PC-9 (cell line): ENCODE results near the gene HELZ. TPM values are rescaled to one million over a fixed set of nuclear protein-coding genes. Genes with fewer than 3 reads are reported as not detected.
A peak's percentile ranks its signal among the peaks of the same experiment; 100 is the strongest.

ENCODE experiments used
- BruUV-seq: library from RNA; stranded (reverse); fragments of 400-500 nt; replicated peaks from 2 replicates; lab custom pipeline; 2021; lab: Mats Ljungman, UMichigan
- CTCF ChIA-PET: fragments of 300-600 bp; sonication (Branson Sonifier 250); formaldehyde crosslinking; loops from one replicate; lab custom pipeline; 2022; ENCODE audit warnings: antibody characterized with exemption; lab: Charles Lee
- POLR2A ChIA-PET: fragments of 300-600 bp; sonication (Branson Sonifier 250); formaldehyde crosslinking; loops from one replicate; lab custom pipeline; 2022; ENCODE audit warnings: antibody characterized with exemption; ENCODE audit not compliant: unreplicated experiment; lab: Charles Lee
- DNase-seq, 2 experiments: peaks; one replicate each; pipeline versions ENCODE4 v3.0.0 to v3.0.0-alpha.2; 2015 to 2022; ENCODE audit warnings: mixed read lengths in 1 of 2
- H2AFZ ChIP-seq: fragments of 200-600 bp; sonication (generic); 2 replicates; pipeline ENCODE4 v1.8.1; 2017; ENCODE audit warnings: antibody characterized with exemption
- H3F3A ChIP-seq: fragments of 200-600 bp; sonication (generic); 2 replicates; pipeline ENCODE4 v1.8.1; 2017; ENCODE audit warnings: antibody characterized with exemption, mild to moderate bottlenecking, low read depth; ENCODE audit not compliant: insufficient read depth
- H3K27ac ChIP-seq: fragments of 200-600 bp; sonication (generic); 2 replicates; pipeline ENCODE4 v1.6.1; 2016; ENCODE audit warnings: mixed run types
- H3K27me3 ChIP-seq: fragments of 200-600 bp; sonication (generic); 2 replicates; pipeline ENCODE4 v1.6.1; 2016; ENCODE audit warnings: low read depth, mixed run types; ENCODE audit not compliant: insufficient read depth
- H3K36me3 ChIP-seq: fragments of 200-600 bp; sonication (generic); 2 replicates; pipeline ENCODE4 v1.6.1; 2016; ENCODE audit warnings: low read depth, mixed run types
- H3K4me1 ChIP-seq: fragments of 200-600 bp; sonication (generic); replicated peaks from 2 replicates; pipeline ENCODE4 v1.6.1; 2016; ENCODE audit warnings: mixed run types; ENCODE audit not compliant: insufficient read depth
- H3K4me2 ChIP-seq: fragments of 200-600 bp; sonication (generic); 2 replicates; pipeline ENCODE4 v1.6.1; 2017; ENCODE audit warnings: mixed run types
- H3K4me3 ChIP-seq: fragments of 200-600 bp; sonication (generic); 2 replicates; pipeline ENCODE4 v1.6.1; 2016; ENCODE audit warnings: mixed run types
- H3K79me2 ChIP-seq: fragments of 200-600 bp; sonication (generic); 2 replicates; pipeline ENCODE4 v1.6.1; 2017; ENCODE audit warnings: low read depth, mixed run types
- H3K9me2 ChIP-seq: fragments of 200-600 bp; sonication (generic); 2 replicates; pipeline ENCODE4 v1.8.1; 2017; ENCODE audit warnings: mild to moderate bottlenecking; ENCODE audit not compliant: insufficient read depth
- H3K9me3 ChIP-seq: fragments of 200-600 bp; sonication (generic); 2 replicates; pipeline ENCODE4 v1.8.1; 2016; ENCODE audit warnings: low read depth; ENCODE audit not compliant: insufficient read depth
- H4K20me1 ChIP-seq: fragments of 200-600 bp; sonication (generic); 2 replicates; pipeline ENCODE4 v1.8.1; 2017; ENCODE audit not compliant: insufficient read depth
- EZH2 ChIP-seq: fragments of 200-600 bp; sonication (generic); IDR thresholded peaks from 2 replicates; pipeline ENCODE4 v1.8.0; 2017; ENCODE audit warnings: antibody characterized with exemption, low read depth
- intact Hi-C: fragments of 100-400 bp; cut with micrococcal nuclease; formaldehyde crosslinking; loops from one replicate; pipeline ENCODE4 v1.10.0; 2022; ENCODE audit not compliant: unreplicated experiment
- total RNA-seq: library from RNA; stranded (reverse); gene quantifications from 2 replicates; pipeline ENCODE4 v1.2.3, GENCODE V29; 2021
- TF ChIP-seq, protein P1 (sequence below): fragments of 200-600 bp; sonication (generic); conservative IDR thresholded peaks from 2 replicates; pipeline ENCODE4 v1.6.1; 2017; ENCODE audit warnings: mixed run types, antibody characterized with exemption, mild to moderate bottlenecking, moderate library complexity

The HELZ gene
- total RNA-seq, 1 experiment from 2014 or later, result 38.0 TPM

DNA sequence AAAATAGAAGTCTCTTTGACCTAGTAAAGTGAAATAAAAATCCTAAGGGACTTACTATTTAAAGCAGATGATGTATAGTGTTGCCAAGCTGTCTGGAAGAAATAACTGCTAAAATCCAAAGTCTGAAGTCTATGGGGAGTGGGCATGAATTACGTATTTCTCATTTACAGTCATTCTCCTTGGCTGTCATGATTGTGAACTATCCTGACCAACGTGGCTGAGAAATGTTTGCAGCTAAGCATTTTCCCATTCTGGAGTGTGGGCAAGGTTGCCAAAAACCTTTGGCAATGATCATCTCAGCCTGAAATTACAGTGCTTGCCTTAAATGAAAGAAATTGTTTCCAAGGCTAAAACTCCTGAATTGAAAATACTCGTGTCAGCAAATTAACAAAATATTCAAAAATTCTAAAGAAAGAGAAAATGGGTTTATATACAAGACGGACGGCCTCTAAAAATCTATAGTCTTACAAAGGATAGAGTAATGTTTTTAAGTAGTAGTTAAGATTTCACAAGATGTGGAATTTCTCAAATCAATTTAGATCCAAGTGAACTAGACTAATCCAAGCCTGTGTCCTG lies 123.6 kb downstream of the HELZ start:
- H3K27ac ChIP-seq, result no peak overlapping the region
- ChIA-PET CTCF (no interaction called here), POLR2A (no interaction called here)
- no peaks in the 10 kb centered on the region for H3K4me1 ChIP-seq
- H3K9me3 ChIP-seq, result peaks cover 5% of the 10 kb centered on the region
- BruUV-seq, result no TSS peak
- TF ChIP-seq, protein P1, sequence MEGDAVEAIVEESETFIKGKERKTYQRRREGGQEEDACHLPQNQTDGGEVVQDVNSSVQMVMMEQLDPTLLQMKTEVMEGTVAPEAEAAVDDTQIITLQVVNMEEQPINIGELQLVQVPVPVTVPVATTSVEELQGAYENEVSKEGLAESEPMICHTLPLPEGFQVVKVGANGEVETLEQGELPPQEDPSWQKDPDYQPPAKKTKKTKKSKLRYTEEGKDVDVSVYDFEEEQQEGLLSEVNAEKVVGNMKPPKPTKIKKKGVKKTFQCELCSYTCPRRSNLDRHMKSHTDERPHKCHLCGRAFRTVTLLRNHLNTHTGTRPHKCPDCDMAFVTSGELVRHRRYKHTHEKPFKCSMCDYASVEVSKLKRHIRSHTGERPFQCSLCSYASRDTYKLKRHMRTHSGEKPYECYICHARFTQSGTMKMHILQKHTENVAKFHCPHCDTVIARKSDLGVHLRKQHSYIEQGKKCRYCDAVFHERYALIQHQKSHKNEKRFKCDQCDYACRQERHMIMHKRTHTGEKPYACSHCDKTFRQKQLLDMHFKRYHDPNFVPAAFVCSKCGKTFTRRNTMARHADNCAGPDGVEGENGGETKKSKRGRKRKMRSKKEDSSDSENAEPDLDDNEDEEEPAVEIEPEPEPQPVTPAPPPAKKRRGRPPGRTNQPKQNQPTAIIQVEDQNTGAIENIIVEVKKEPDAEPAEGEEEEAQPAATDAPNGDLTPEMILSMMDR, result no peak
- no peak for TF ChIP-seq EZH2
- no peak overlapping the region for H3K4me3 ChIP-seq
- no peaks in the 10 kb centered on the region for H3K79me2 ChIP-seq
- no peaks in the 10 kb centered on the region for H3K27me3 ChIP-seq
- H3K9me2 ChIP-seq, result no peaks in the 10 kb centered on the region
- H3F3A ChIP-seq, result peaks cover 8% of the 10 kb centered on the region; the same call in 1 of the 2 replicates
- no peaks in the 10 kb centered on the region for H4K20me1 ChIP-seq
- no peak for DNase-seq
- no peak overlapping the region for H3K4me2 ChIP-seq
- H2AFZ ChIP-seq, result no peak overlapping the region
- intact Hi-C loops, result no loop called here
- H3K36me3 ChIP-seq, result peaks cover 34% of the 10 kb centered on the region; the same call in 1 of the 2 replicates

DNA sequence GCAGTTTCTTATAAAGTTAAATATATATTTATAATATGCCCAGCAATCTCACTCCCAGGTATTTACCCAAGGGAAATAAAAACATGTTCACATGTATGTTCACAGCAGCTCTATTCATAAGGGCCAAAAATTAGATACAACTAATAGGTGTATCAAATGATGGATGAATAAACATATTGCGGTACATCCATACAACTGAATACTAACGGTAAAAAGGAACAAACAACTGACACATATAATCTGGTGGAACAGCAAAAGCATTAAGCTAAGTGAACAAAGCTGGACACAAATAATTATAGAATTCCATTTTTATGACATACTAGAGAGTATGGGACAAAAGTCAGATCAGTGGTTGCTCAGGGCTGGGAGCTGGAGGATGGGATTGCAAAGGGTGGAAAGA lies 125.9 kb downstream of the HELZ start:
- CTCF ChIA-PET, result no interaction called here
- BruUV-seq, result no TSS peak
- peaks cover 35% of the 10 kb centered on the region for H3K36me3 ChIP-seq

DNA sequence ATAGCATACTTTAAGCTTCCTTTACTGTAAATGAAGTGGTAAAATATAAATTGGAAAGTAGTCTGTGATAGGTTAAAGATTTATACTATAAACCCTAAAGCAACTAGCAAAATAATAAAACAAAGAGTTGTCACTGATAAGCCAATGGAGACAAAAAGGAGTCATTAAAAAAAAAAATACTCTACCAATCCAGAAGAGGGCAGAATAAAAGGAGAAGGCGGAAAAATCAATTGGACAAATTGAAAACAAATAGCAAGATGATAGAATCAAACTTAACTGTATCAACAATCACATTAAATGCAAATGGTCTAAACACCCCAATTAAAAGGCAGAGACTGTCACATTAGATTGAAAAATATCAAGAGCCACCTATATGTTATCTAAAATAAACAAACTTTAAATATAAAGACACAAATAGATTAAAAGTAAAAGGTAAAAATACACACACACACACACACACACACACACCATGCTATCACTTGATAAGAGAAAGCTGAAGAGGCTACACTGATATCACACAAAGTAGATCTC lies 128.9 kb downstream of the HELZ start:
- H3K79me2 ChIP-seq, result no peaks in the 10 kb centered on the region
- DNase-seq, result no peak
- intact Hi-C loops, result no loop called here
- H3K27me3 ChIP-seq, result no peaks in the 10 kb centered on the region
- H3K9me3 ChIP-seq, result peaks cover 8% of the 10 kb centered on the region
- no peak overlapping the region for H3K27ac ChIP-seq
- H3K4me1 ChIP-seq, result no peaks in the 10 kb centered on the region
- ChIA-PET POLR2A (no interaction called here), CTCF (no interaction called here)
- peaks cover 30% of the 10 kb centered on the region for H3K36me3 ChIP-seq
- BruUV-seq, result no TSS peak
- H4K20me1 ChIP-seq, result 0 out of 2 replicates have a peak, but pooled peaks cover 5% of the 10 kb centered on the region
- no peak overlapping the region for H3K4me3 ChIP-seq
- H3K4me2 ChIP-seq, result no peak overlapping the region
- no peaks in the 10 kb centered on the region for H3K9me2 ChIP-seq
- no peak for TF ChIP-seq EZH2
- TF ChIP-seq, protein P1, result peak; percentile 46; the same call in 1 of the 2 replicates
- peaks cover 11% of the 10 kb centered on the region; the same call in 1 of the 2 replicates for H3F3A ChIP-seq
- no peak overlapping the region for H2AFZ ChIP-seq

More for the DNA sequence above, 125.9 kb downstream of the HELZ start:
- POLR2A ChIA-PET, result no interaction called here
- no peak overlapping the region for H3K4me2 ChIP-seq
- no peaks in the 10 kb centered on the region for H3K4me1 ChIP-seq
- intact Hi-C loops, result no loop called here
- DNase-seq, result no peak
- TF ChIP-seq, protein P1, result no peak
- no peak for TF ChIP-seq EZH2
- H3K27ac ChIP-seq, result no peak overlapping the region
- no peak overlapping the region for H3K4me3 ChIP-seq
- no peaks in the 10 kb centered on the region for H3K79me2 ChIP-seq
- H3K27me3 ChIP-seq, result no peaks in the 10 kb centered on the region
- H4K20me1 ChIP-seq, result 0 out of 2 replicates have a peak, but pooled peaks cover 5% of the 10 kb centered on the region
- H3F3A ChIP-seq, result peaks cover 11% of the 10 kb centered on the region; the same call in 1 of the 2 replicates
- peaks cover 8% of the 10 kb centered on the region for H3K9me3 ChIP-seq
- no peaks in the 10 kb centered on the region for H3K9me2 ChIP-seq
- no peak overlapping the region for H2AFZ ChIP-seq
